Measurements from ENCODE around the gene MUC22.

DNA sequence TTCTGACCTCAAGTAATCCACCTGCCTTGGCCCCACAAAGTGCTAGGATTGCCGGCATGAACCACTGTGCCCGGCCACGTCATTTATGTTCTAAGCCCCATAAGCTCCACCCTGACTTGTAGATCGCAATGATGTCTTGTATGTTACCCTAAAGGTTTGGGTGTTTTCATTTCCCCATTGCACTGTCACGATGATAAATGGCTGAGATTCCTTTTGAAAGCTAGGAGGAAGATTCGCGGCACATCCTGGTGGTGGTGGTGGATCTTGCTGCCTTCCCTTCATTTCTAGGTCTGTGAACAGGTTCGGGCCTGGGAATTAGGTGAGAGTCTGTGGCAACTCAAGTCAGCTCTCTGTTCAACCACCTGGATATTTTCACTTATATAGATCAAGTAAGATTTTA is 28.3 kb downstream of the MUC22 start:
- TF ChIP-seq, protein P1, sequence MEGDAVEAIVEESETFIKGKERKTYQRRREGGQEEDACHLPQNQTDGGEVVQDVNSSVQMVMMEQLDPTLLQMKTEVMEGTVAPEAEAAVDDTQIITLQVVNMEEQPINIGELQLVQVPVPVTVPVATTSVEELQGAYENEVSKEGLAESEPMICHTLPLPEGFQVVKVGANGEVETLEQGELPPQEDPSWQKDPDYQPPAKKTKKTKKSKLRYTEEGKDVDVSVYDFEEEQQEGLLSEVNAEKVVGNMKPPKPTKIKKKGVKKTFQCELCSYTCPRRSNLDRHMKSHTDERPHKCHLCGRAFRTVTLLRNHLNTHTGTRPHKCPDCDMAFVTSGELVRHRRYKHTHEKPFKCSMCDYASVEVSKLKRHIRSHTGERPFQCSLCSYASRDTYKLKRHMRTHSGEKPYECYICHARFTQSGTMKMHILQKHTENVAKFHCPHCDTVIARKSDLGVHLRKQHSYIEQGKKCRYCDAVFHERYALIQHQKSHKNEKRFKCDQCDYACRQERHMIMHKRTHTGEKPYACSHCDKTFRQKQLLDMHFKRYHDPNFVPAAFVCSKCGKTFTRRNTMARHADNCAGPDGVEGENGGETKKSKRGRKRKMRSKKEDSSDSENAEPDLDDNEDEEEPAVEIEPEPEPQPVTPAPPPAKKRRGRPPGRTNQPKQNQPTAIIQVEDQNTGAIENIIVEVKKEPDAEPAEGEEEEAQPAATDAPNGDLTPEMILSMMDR (conservative IDR thresholded peaks at IDR 0.05; ENCODE audit: low read depth, low read length), result no peak
- no peak for TF ChIP-seq EZH2 (IDR thresholded peaks at IDR 0.05; ENCODE audit: low read length, unreplicated experiment)
